HepG2 (cell line): ENCODE measurements around the gene RGS19. TPM values are rescaled to one million over a fixed set of nuclear protein-coding genes. Genes with fewer than 3 reads are reported as not detected.
A peak's percentile ranks its signal among the peaks of the same experiment; 100 is the strongest.

Experiments used
- ATAC-seq: fragments of 200-7000 bp; cut with Tn5 transposase; 3 replicates; pipeline ENCODE4 v1.9.1; 2020; ENCODE audit warnings: mild to moderate bottlenecking, moderate library complexity
- BruUV-seq: library from RNA; stranded (reverse); fragments of 400-500 nt; replicated peaks from 2 replicates; lab custom pipeline; 2021; lab: Mats Ljungman, UMichigan
- CTCF ChIA-PET: fragments of 300-600 bp; formaldehyde crosslinking; extraction: SDS; loops from one replicate; lab custom pipeline; 2021; ENCODE audit warnings: low total read pairs, inconsistent platforms, low intra/inter-chr PET ratio; lab: Yijun Ruan, JAX
- POLR2A ChIA-PET: fragments of 350-600 bp; sonication (Branson Sonifier 250); formaldehyde crosslinking; loops from one replicate; lab custom pipeline; 2020; ENCODE audit warnings: antibody characterized with exemption, inconsistent platforms; lab: Yijun Ruan, JAX
- DNase-seq: peaks from one replicate; pipeline ENCODE4 v3.0.0-alpha.2; 2015; ENCODE audit warnings: low spot score
- FAIRE-seq: peaks from 3 replicates; lab custom pipeline; 2011; peaks lifted over from hg19 to GRCh38; lab: Jason Lieb, UNC
- H2AFZ ChIP-seq: one replicate; pipeline ENCODE4 v1.6.1; 2011; ENCODE audit warnings: low read length, inconsistent platforms
- H3K27ac ChIP-seq: fragments of 300-600 bp; 3 replicates; pipeline ENCODE4 v1.8.0; 2011; ENCODE audit warnings: mixed run types, mild to moderate bottlenecking, mixed read lengths, low read length, inconsistent platforms; ENCODE audit not compliant: insufficient read depth; ENCODE audit errors: extremely low read length
- H3K27me3 ChIP-seq, 2 experiments: fragments of 200-600 bp in 1 of 2; 2 replicates in 1 of 2; 3 replicates in 1 of 2; pipeline versions ENCODE4 v1.6.0 to v1.8.0; 2011; ENCODE audit warnings: low read length in 2 of 2, mild to moderate bottlenecking in 2 of 2, moderate library complexity in 2 of 2, inconsistent platforms in 1 of 2; ENCODE audit not compliant: insufficient read depth in 2 of 2, control insufficient read depth in 1 of 2
- H3K36me3 ChIP-seq, 2 experiments: fragments of 200-600 bp in 1 of 2; replicated peaks in 1 of 2; 2 replicates in 1 of 2; 3 replicates in 1 of 2; pipeline versions ENCODE4 v1.5.1 to v1.8.0; 2011; ENCODE audit warnings: low read length in 2 of 2, inconsistent platforms in 1 of 2; ENCODE audit not compliant: insufficient read depth in 2 of 2, control insufficient read depth in 1 of 2
- H3K4me1 ChIP-seq: 2 replicates; pipeline ENCODE4 v1.5.1; 2012; ENCODE audit warnings: low read length, inconsistent platforms; ENCODE audit not compliant: insufficient read depth
- H3K4me2 ChIP-seq: 2 replicates; pipeline ENCODE4 v1.6.0; 2011; ENCODE audit warnings: low read depth, low read length, inconsistent platforms
- H3K4me3 ChIP-seq, 3 experiments: fragments of 200-600 bp in 1 of 3; sonication (generic), shearing (Covaris generic) in 1 of 3; replicated peaks in 1 of 3; 2 replicates each; pipeline ENCODE4 v1.5.1; 2011 to 2016; ENCODE audit warnings: low read length in 3 of 3, inconsistent platforms in 2 of 3, low read depth in 2 of 3, mild to moderate bottlenecking in 2 of 3, control low read depth in 1 of 3, mixed read lengths in 1 of 3; ENCODE audit not compliant: insufficient read depth in 1 of 3
- H3K79me2 ChIP-seq: one replicate; pipeline ENCODE4 v1.6.1; 2011; ENCODE audit warnings: low read length, inconsistent platforms; ENCODE audit not compliant: insufficient read depth
- H3K9ac ChIP-seq: 2 replicates; pipeline ENCODE4 v1.6.0; 2011; ENCODE audit warnings: mild to moderate bottlenecking, low read depth, low read length, inconsistent platforms; ENCODE audit not compliant: insufficient read depth
- H3K9me3 ChIP-seq: 2 replicates; pipeline ENCODE4 v1.5.1; 2012; ENCODE audit warnings: mild to moderate bottlenecking, low read length
- H4K20me1 ChIP-seq: 2 replicates; pipeline ENCODE4 v1.6.0; 2011; ENCODE audit warnings: inconsistent platforms, mild to moderate bottlenecking, low read length, moderate library complexity; ENCODE audit not compliant: insufficient read depth
- AHDC1 ChIP-seq: sonication (generic); formaldehyde crosslinking; IDR thresholded peaks from 2 replicates; pipeline ENCODE4 v1.5.1; 2020; ENCODE audit warnings: mild to moderate bottlenecking, missing genetic modification reagents, borderline replicate concordance
- HCFC1 ChIP-seq: fragments of 150-350 bp; IDR thresholded peaks from 2 replicates; pipeline ENCODE4 v1.6.1; 2014; ENCODE audit warnings: low read depth, low read length
- IRF2 ChIP-seq: IDR thresholded peaks from 2 replicates; pipeline ENCODE4 v1.6.1; 2018; ENCODE audit warnings: missing genetic modification reagents, missing compliant biosample characterization
- JDP2 ChIP-seq: sonication (generic); formaldehyde crosslinking; IDR thresholded peaks from 2 replicates; pipeline ENCODE4 v1.8.1; 2022; ENCODE audit warnings: missing genetic modification reagents, borderline replicate concordance
- PRDM4 ChIP-seq: sonication (generic); formaldehyde crosslinking; IDR thresholded peaks from 2 replicates; pipeline ENCODE4 v1.9.0; 2021; ENCODE audit warnings: missing genetic modification reagents, borderline replicate concordance
- SMARCE1 ChIP-seq: fragments of 450-650 bp; IDR thresholded peaks from 2 replicates; pipeline ENCODE4 v1.6.1; 2017; ENCODE audit warnings: borderline replicate concordance
- TRAFD1 ChIP-seq: sonication (generic); formaldehyde crosslinking; IDR thresholded peaks from 2 replicates; pipeline ENCODE4 v1.5.1; 2020; ENCODE audit warnings: missing genetic modification reagents, mild to moderate bottlenecking, borderline replicate concordance
- TSC22D2 ChIP-seq: sonication (generic); formaldehyde crosslinking; IDR thresholded peaks from 2 replicates; pipeline ENCODE4 v1.5.1; 2020; ENCODE audit warnings: missing genetic modification reagents, mild to moderate bottlenecking, borderline replicate concordance
- ZNF552 ChIP-seq: sonication (generic); formaldehyde crosslinking; IDR thresholded peaks from 2 replicates; pipeline ENCODE4 v1.9.0; 2022; ENCODE audit warnings: missing genetic modification reagents, mild to moderate bottlenecking, borderline replicate concordance
- ZSCAN29 ChIP-seq: sonication (generic); formaldehyde crosslinking; conservative IDR thresholded peaks from 2 replicates; pipeline ENCODE4 v1.4.0; 2020; ENCODE audit warnings: mild to moderate bottlenecking, missing genetic modification reagents
- WGBS: methylation state at CpG from one replicate; pipeline ENCODE4 v1.1.6; 2017; ENCODE audit warnings: low lambda C conversion rate; 5-methylcytosine and 5-hydroxymethylcytosine counted together
- in situ Hi-C: cut with HindIII; loops from 2 replicates; pipeline ENCODE4 v1.10.0; 2017; ENCODE audit warnings: low pct_unique_long_range_greater_than_20kb; ENCODE audit not compliant: extremely low pct_ligation_motif_present
- intact Hi-C: fragments of 100-400 bp; cut with micrococcal nuclease; formaldehyde crosslinking; loops from one replicate; pipeline ENCODE4 v1.10.0; 2022; ENCODE audit not compliant: unreplicated experiment
- polyA plus RNA-seq, 8 experiments: library from polyadenylated mRNA; depleted of rRNA in 3 of 8; stranded (reverse) in 7 of 8; unstranded in 1 of 8; fragments of >200 nt; fragmentation: Illumina TruSeq in 4 of 8; extraction: Trizol in 4 of 8; gene quantifications; 2 replicates each; pipeline versions ENCODE4 v1.2.1 to v1.2.3, GENCODE V29; 2011 to 2016; ENCODE audit warnings: low read depth in 4 of 8, missing spikeins in 1 of 8, mixed read lengths in 1 of 8; ENCODE audit not compliant: insufficient read depth in 1 of 8
- total RNA-seq, 5 experiments: library from RNA; depleted of rRNA; stranded (reverse); fragments of >200 nt; fragmentation: Illumina TruSeq; extraction: Trizol; gene quantifications; 2 replicates each; pipeline ENCODE4 v1.2.3, GENCODE V29; 2016; ENCODE audit warnings: low read depth in 1 of 5

The RGS19 gene
- total and polyA plus RNA-seq, 2 of the 13 experiments (the other 11 are each of a cell fraction or from before 2014, with no cell fraction given) = 10.7 to 11.9 TPM

- TF ChIP-seq AHDC1 (CRISPR knock-in tag) (0 out of 2 replicates have a peak, but pooled peaks have one; percentile 25), ZSCAN29 (CRISPR knock-in tag) (no peak), ZNF552 (CRISPR knock-in tag) (peak; percentile 77)
Observed at GRCh38 chr20:64036346-64037198, 42.7 kb downstream of the RGS19 start (continued).

GRCh38 chr20:64035933-64036345 is 43.4 kb downstream of the RGS19 start, which contains the start of gene C20orf204:
TSS of gene C20orf204 (plus strand) at chr20:64036182. CDS start at chr20:64036324, 142 bp downstream.
- Histone ChIP-seq H3K27me3 (no peaks in the 10 kb centered on the region), H2AFZ (no peak within 1 kb of the TSS), H3K79me2 (peaks cover 18% of the 10 kb centered on the region), H3K9me3 (no peaks in the 10 kb centered on the region), H3K27ac (peak within 1 kb of the TSS; percentile 82), H3K4me3 (peak within 1 kb of the TSS; percentile 57 to 84 (median 71)), H3K36me3 (peaks cover 18 to 26% of the 10 kb centered on the region in 2 experiments), H3K4me1 (peaks cover 56% of the 10 kb centered on the region), H4K20me1 (no peaks in the 10 kb centered on the region), H3K9ac (peak within 1 kb of the TSS; percentile 82), H3K4me2 (peak within 1 kb of the TSS; percentile 92)
- no TSS peak for BruUV-seq
- peak; percentile 94 for DNase-seq
- intact Hi-C loops = loop anchor here (1.0 to 2.0 kb wide), 3 partner anchors 12 to 55 kb away; partner anchors contain the start of gene PRPF6
- ChIA-PET POLR2A (interaction anchor here (0.7 to 10.1 kb wide), 22 partner anchors 8 to 409 kb away, joined by 3 to 252 read pairs (median 4); partner anchors contain the start of genes GMEB2, OPRL1, PCMTD2 and PRPF6), CTCF (no interaction called here)
- peak; percentile 80 for FAIRE-seq
- peak; percentile 72 for ATAC-seq
- 5% methylated on average over 6 of the region's 10 CpGs for WGBS
- in situ Hi-C loops = no loop called here
- TF ChIP-seq HCFC1 (no peak), PRDM4 (CRISPR knock-in tag) (no peak), SMARCE1 (no peak), TRAFD1 (peak; percentile 93; the same call in 1 of the 2 replicates), JDP2 (CRISPR knock-in tag) (no peak), TSC22D2 (CRISPR knock-in tag) (peak; percentile 31; the same call in 1 of the 2 replicates), IRF2 (peak; percentile 47; the same call in 1 of the 2 replicates)
